GM19324 (cell line): ENCODE measurements around the gene SULT1A4.
A peak's percentile ranks its signal among the peaks of the same experiment; 100 is the strongest.
"Not testable (repeated sequence)": the region's sequence is repeated elsewhere in the genome, so short reads cannot be mapped to it uniquely, and the experiment has no call there.

Experiments
- ATAC-seq: cut with Tn5 transposase; IDR thresholded peaks from one replicate; pipeline ENCODE4 v1.9.1; 2021; ENCODE audit warnings: mild to moderate bottlenecking, moderate library complexity; ENCODE audit not compliant: unreplicated experiment, low FRiP score

Gene SULT1A4

GRCh38 chr16:29459706-29460646 lies at the start of gene SULT1A4:
Gene SULT1A4, plus strand, starts transcription at chr16:29459913. Its CDS starts 1,473 bp downstream, at chr16:29461386.
- not testable (repeated sequence) for ATAC-seq

DNA sequence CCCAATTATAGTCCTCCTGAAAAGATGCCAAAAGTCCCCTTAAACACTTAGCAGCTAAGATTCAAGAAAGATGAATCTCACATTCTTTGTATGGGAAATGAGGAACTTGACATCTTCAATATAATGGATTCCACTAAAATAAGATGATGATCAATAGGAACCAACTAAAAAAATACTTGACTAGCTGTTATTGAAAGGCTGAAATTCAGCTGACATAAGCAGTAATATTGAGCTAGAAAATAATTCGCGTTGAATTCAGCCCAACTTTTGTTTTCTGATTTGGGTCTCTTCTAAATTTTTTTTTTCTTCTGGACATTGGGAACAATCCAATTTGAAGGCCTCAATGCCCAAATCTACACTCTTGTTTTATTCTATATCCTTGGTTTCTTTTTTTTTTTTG lies 36.1 kb upstream of the SULT1A4 start:
- not testable (repeated sequence) for ATAC-seq

DNA sequence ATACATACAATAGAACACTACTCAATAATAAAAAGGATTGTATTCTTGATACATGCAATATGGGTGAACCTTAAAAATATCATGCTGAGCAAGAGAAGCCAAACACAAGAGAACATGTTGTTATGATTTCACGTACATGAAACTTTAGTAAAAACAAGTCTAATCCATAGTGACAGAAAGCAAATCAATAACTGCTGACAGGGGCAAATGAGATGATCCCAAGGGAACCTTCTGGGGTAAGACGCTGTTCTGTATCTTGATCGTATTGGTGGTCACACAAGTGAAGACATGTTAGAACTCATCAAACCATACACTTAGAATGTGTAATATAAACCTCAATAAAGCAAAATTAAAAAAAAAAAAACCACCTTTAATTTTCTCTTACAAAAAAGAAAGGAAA lies 34.3 kb upstream of the SULT1A4 start:
- not testable (repeated sequence) for ATAC-seq

GRCh38 chr16:29453754-29454153 lies 6.0 kb upstream of the SULT1A4 start:
- ATAC-seq = peak; percentile 18

DNA sequence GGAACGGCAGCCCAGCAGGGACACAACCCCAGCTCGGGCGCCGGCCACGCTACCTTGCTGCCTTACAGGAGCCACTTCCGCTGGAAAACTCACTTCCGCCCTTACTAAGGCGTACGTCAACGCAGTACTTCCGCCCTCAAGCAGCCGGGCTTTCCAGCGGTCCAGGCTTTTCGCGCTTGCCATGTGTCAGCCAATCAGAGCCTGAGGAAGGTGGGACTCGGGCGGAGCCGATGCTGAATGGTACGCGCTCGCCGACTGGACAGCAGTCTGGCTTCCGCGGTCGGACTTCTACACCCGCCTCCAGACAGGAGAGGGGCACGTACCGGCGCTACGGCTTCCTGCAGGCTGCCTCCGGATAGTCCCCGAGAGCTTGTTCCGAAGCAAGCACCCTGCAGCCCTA lies 5.4 kb upstream of the SULT1A4 start, which contains the start of the genes BOLA2 and SLX1B:
TSS of gene BOLA2 (minus strand) at position 83 of the 400 bp plus-strand sequence. CDS start 98 bp downstream, outside the sequence.
TSS of gene SLX1B (plus strand) at position 265 of the 400 bp plus-strand sequence.
- ATAC-seq = peak; percentile 90

- peak; percentile 58 for ATAC-seq
Measured at GRCh38 chr16:29454828-29455227, 4.9 kb upstream of the SULT1A4 start.

GRCh38 chr16:29457660-29458059 lies 2.1 kb upstream of the SULT1A4 start:
- ATAC-seq = not testable (repeated sequence)

DNA sequence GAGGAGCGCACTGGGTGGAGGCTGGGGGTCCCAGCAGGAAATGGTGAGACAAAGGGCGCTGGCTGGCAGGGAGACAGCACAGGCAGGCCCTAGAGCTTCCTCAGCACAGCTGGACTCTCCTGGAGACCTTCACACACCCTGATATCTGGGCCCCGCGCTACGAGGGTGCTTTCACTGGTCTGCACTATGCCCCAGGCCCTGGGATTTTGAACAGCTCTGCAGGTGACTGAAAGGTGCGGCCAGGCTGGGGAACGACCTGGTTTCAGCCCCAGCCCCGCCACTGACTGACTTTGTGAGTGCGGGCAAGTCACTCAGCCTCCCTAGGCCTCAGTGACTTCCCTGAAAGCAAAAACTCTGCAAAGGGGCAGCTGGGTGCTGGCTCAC lies 926 bp downstream of the SULT1A4 start:
- ATAC-seq = not testable (repeated sequence)

DNA sequence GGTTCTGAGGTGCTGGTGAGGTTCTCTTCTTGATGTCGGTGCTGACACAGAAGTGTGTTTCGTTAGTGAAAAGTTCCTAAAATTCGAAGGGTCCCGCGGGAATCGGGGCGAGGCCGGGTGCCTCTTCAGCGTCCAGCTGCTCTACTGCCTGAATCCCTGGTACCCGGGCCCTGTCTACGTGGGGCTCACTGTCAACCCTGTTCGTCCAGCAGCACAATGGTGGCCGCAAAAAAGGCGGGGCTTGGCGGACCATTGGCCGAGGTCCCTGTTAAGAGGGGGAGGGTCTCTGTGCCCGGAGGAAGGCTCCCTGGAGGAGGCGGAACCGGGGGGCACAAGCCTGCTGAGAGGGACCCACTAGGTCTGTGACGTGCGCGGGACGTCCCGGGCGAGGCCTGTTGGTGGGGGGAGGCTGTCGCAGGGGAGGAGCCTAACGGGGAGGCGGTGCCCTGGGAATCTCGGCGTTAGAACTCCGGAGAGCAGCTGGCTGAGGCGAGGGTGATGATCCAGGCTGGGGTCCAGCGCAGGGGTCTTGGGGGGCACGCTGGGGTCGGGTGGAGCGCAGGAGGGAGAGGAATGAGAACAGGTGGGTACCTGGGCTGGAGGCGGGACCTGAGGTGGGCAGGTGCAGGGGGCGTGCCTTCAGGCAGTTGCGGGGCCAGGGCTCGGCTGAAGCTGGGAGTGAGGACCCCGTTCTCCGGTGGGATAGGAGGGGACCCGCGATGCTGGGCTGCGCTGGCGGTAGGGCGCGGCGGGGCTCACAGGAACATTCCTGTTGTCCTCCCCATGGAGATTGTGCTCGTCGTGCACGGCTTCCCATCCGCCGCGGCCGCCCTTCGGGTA lies 6.5 kb downstream of the SULT1A4 start:
- ATAC-seq = not testable (repeated sequence)

GRCh38 chr16:29466904-29467303 lies 7.2 kb downstream of the SULT1A4 start:
- not testable (repeated sequence) for ATAC-seq

DNA sequence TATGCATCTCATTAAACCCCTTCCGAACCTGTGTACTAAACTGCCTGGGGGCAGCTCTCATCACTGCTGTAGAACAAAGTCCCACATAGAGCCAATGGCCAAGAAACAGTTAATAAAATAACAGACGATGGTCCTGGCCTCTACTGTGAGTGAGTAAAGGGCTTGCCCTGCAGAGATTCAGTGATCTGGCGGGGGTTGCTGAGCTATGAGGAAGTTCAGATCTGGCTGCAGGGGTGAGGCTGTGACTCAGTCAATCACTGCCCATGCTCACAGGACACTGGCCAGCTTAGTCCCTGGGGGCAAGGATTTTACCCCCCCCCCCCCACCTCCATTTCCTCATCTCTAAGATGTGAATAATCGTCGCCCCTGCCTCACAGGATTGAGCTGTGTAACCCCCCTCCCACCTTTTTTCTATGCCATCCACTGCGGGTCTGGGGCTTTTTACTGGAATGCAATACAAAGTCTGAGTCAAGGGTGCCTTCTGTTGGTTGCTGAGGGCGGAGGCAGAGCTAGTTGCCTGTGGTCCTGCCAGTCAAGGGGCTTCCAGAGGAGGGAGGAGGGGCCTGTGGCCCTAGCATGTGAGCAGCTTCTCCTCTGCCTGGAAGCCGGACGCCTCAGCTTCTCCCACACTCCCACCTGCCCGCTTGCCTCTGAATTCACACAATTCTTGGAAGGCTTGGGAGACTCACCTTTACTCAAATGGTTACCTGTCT lies 8.1 kb downstream of the SULT1A4 start:
- not testable (repeated sequence) for ATAC-seq

DNA sequence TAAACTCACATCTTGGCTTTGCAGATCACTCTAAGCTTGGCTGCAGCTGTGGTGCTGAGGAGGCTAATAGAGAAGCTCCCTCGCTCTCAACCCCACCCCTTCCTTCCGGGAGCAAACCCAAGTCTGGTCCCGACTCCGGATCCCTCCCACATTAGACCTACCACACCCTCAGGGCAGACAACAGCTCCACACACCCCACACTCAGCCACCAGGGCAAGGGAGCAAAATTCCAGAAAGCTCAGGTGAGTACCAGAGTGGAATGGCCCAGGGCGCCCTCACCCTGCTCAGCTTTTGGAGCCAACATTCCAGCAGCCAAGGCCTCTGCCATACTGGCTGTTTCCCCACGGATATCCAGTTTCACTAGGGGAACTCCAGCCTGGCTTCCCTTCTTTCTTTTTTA lies 9.9 kb downstream of the SULT1A4 start:
- not testable (repeated sequence) for ATAC-seq

GRCh38 chr16:29472065-29472464 lies 12.4 kb downstream of the SULT1A4 start:
- ATAC-seq = not testable (repeated sequence)

GRCh38 chr16:29482276-29482675 lies 22.6 kb downstream of the SULT1A4 start:
- not testable (repeated sequence) for ATAC-seq

GRCh38 chr16:29506308-29506707 lies 46.6 kb downstream of the SULT1A4 start, which contains the start of gene NPIPB12:
Gene NPIPB12, minus strand, starts transcription at chr16:29506408.
- ATAC-seq = not testable (repeated sequence)
